HepG2 (cell line): ENCODE measurements around the gene CRTAC1. TPM values are rescaled to one million over a fixed set of nuclear protein-coding genes. Genes with fewer than 3 reads are reported as not detected.

Experiments used
- ADNP ChIP-seq: sonication (generic); formaldehyde crosslinking; IDR thresholded peaks from 2 replicates; pipeline ENCODE4 v1.4.0; 2020; ENCODE audit warnings: missing genetic modification reagents
- HIVEP1 ChIP-seq: sonication (generic); formaldehyde crosslinking; IDR thresholded peaks from 2 replicates; pipeline ENCODE4 v1.4.0; 2020; ENCODE audit warnings: mild to moderate bottlenecking, missing genetic modification reagents
- HNF4A ChIP-seq: sonication (generic); formaldehyde crosslinking; IDR thresholded peaks from 2 replicates; pipeline ENCODE4 v1.4.0; 2020; ENCODE audit warnings: missing genetic modification reagents
- KAT8 ChIP-seq: IDR thresholded peaks from 2 replicates; pipeline ENCODE4 v1.6.1; 2016; ENCODE audit warnings: missing genetic modification reagents, missing compliant biosample characterization
- MAZ ChIP-seq, 2 experiments: sonication (generic) in 1 of 2; formaldehyde crosslinking in 1 of 2; IDR thresholded peaks; 2 replicates each; pipeline versions ENCODE4 v1.5.0 to v1.6.1; 2012 to 2020; ENCODE audit warnings: low read depth in 2 of 2, mild to moderate bottlenecking in 2 of 2, borderline replicate concordance in 1 of 2, improper control_type of control experiment in 1 of 2, low read length in 1 of 2, missing genetic modification reagents in 1 of 2, moderate library complexity in 1 of 2
- MED1 ChIP-seq: sonication (generic); formaldehyde crosslinking; IDR thresholded peaks from 2 replicates; pipeline ENCODE4 v1.4.0; 2020; ENCODE audit warnings: missing genetic modification reagents
- NFYB ChIP-seq: sonication (generic); formaldehyde crosslinking; IDR thresholded peaks from 2 replicates; pipeline ENCODE4 v1.4.0; 2020; ENCODE audit warnings: missing genetic modification reagents
- NONO ChIP-seq, 2 experiments: fragments of 450-650 bp in 1 of 2; sonication (generic) in 1 of 2; formaldehyde crosslinking in 1 of 2; IDR thresholded peaks in 1 of 2; conservative IDR thresholded peaks in 1 of 2; 2 replicates each; pipeline versions ENCODE4 v1.6.1 to v1.8.0; 2017 to 2022; ENCODE audit warnings: mild to moderate bottlenecking in 1 of 2, missing genetic modification reagents in 1 of 2, moderate library complexity in 1 of 2
- SALL1 ChIP-seq: sonication (generic); formaldehyde crosslinking; IDR thresholded peaks from 2 replicates; pipeline ENCODE4 v1.8.0; 2022; ENCODE audit warnings: mild to moderate bottlenecking, missing genetic modification reagents
- SMARCE1 ChIP-seq: fragments of 450-650 bp; IDR thresholded peaks from 2 replicates; pipeline ENCODE4 v1.6.1; 2017; ENCODE audit warnings: borderline replicate concordance
- ZNF10 ChIP-seq: sonication (generic); formaldehyde crosslinking; IDR thresholded peaks from 2 replicates; pipeline ENCODE4 v1.4.0; 2020; ENCODE audit warnings: mild to moderate bottlenecking, low read depth, missing genetic modification reagents, borderline replicate concordance
- ZNF562 ChIP-seq: sonication (generic); formaldehyde crosslinking; IDR thresholded peaks from 2 replicates; pipeline ENCODE4 v1.8.0; 2022; ENCODE audit warnings: missing genetic modification reagents, borderline replicate concordance
- ZNF674 ChIP-seq: sonication (generic); formaldehyde crosslinking; IDR thresholded peaks from 2 replicates; pipeline ENCODE4 v1.5.0; 2020; ENCODE audit warnings: low read depth, mild to moderate bottlenecking, missing genetic modification reagents
- ZNF761 ChIP-seq: sonication (generic); formaldehyde crosslinking; conservative IDR thresholded peaks from 2 replicates; pipeline ENCODE4 v1.4.0; 2020; ENCODE audit warnings: mild to moderate bottlenecking, missing genetic modification reagents
- polyA plus RNA-seq, 8 experiments: library from polyadenylated mRNA; depleted of rRNA in 3 of 8; stranded (reverse) in 7 of 8; unstranded in 1 of 8; fragments of >200 nt; fragmentation: Illumina TruSeq in 4 of 8; extraction: Trizol in 4 of 8; gene quantifications; 2 replicates each; pipeline versions ENCODE4 v1.2.1 to v1.2.3, GENCODE V29; 2011 to 2016; ENCODE audit warnings: low read depth in 4 of 8, missing spikeins in 1 of 8, mixed read lengths in 1 of 8; ENCODE audit not compliant: insufficient read depth in 1 of 8
- total RNA-seq, 5 experiments: library from RNA; depleted of rRNA; stranded (reverse); fragments of >200 nt; fragmentation: Illumina TruSeq; extraction: Trizol; gene quantifications; 2 replicates each; pipeline ENCODE4 v1.2.3, GENCODE V29; 2016; ENCODE audit warnings: low read depth in 1 of 5
- TF ChIP-seq, protein P1 (sequence below): sonication (generic); formaldehyde crosslinking; IDR thresholded peaks from 2 replicates; pipeline ENCODE4 v1.4.0; 2020; ENCODE audit warnings: missing genetic modification reagents
- TF ChIP-seq, protein P2 (sequence below): IDR thresholded peaks from 2 replicates; pipeline ENCODE4 v1.6.1; 2012; ENCODE audit warnings: low read depth, low read length, improper control_type of control experiment
- TF ChIP-seq, protein P3 (sequence below): sonication (generic); formaldehyde crosslinking; IDR thresholded peaks from 2 replicates; pipeline ENCODE4 v1.9.0; 2021; ENCODE audit warnings: missing genetic modification reagents, mild to moderate bottlenecking, borderline replicate concordance
- TF ChIP-seq, protein P4 (sequence below): sonication (generic); formaldehyde crosslinking; IDR thresholded peaks from 2 replicates; pipeline ENCODE4 v1.8.0; 2022; ENCODE audit warnings: mild to moderate bottlenecking, missing genetic modification reagents, moderate library complexity
- TF ChIP-seq, protein P5 (sequence below): sonication (generic); formaldehyde crosslinking; IDR thresholded peaks from 2 replicates; pipeline ENCODE4 v1.5.1; 2020; ENCODE audit warnings: missing genetic modification reagents, mild to moderate bottlenecking, borderline replicate concordance
- TF ChIP-seq, protein P6 (sequence below): IDR thresholded peaks from 2 replicates; pipeline ENCODE4 v1.6.1; 2016; ENCODE audit warnings: low read depth, control low read depth

CRTAC1 gene
- total and polyA plus RNA-seq, 2 of the 13 experiments (the other 11 are each of a cell fraction or from before 2014, with no cell fraction given) = not detected

DNA sequence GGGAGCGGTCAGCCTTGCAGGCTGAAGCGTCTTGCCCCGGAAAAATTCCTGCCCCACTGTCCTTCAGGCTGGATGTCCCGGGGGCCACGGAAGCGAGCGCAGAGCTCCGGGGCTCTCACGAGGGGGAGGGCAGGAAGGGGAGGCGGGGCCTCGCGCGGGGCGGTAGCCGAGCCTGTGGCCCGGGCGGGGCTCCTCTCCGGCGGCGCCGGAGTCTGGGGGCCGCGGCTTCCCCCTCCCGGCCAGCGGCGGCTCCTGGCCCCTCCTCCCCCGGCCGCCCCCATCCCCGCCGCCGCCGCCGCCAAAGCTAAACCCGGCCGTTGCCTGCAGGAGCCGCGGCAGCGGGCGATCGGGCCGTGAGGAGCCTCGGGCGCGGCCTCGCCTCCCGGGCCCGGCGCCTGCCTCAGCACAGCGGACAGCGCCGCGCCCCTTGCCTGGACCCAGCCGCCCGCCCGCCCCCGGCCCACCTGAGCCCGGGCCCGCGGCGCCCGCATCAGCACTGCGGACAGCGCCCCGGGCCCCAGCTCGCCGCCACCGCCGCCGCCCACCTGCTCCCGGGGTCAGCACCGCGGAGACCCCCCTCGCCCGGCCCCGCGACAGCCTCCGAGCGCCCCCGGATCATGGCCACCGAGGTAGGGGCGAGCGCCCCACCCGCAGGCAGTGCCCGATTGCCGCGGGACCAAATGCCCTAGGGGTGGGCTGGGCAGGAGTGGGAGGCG is 180.6 kb downstream of the CRTAC1 start, which contains the start of gene GOLGA7B (continued):
- no peak for TF ChIP-seq KAT8 (CRISPR knock-in tag)
- no peak for TF ChIP-seq ZNF10 (CRISPR knock-in tag)
- TF ChIP-seq ZNF761 (CRISPR knock-in tag) = no peak
- TF ChIP-seq, protein P1, sequence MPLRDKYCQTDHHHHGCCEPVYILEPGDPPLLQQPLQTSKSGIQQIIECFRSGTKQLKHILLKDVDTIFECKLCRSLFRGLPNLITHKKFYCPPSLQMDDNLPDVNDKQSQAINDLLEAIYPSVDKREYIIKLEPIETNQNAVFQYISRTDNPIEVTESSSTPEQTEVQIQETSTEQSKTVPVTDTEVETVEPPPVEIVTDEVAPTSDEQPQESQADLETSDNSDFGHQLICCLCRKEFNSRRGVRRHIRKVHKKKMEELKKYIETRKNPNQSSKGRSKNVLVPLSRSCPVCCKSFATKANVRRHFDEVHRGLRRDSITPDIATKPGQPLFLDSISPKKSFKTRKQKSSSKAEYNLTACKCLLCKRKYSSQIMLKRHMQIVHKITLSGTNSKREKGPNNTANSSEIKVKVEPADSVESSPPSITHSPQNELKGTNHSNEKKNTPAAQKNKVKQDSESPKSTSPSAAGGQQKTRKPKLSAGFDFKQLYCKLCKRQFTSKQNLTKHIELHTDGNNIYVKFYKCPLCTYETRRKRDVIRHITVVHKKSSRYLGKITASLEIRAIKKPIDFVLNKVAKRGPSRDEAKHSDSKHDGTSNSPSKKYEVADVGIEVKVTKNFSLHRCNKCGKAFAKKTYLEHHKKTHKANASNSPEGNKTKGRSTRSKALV = no peak
- TF ChIP-seq SALL1 (CRISPR knock-in tag) = peak; percentile 55; the same call in 1 of the 2 replicates
- no peak for TF ChIP-seq MED1 (CRISPR knock-in tag)
- no peak for TF ChIP-seq NONO (IDR thresholded peaks at IDR 0.05)
- TF ChIP-seq NONO (CRISPR knock-in tag; conservative IDR thresholded peaks at IDR 0.05) = no peak
- no peak for TF ChIP-seq HIVEP1 (CRISPR knock-in tag)
- TF ChIP-seq, protein P2, sequence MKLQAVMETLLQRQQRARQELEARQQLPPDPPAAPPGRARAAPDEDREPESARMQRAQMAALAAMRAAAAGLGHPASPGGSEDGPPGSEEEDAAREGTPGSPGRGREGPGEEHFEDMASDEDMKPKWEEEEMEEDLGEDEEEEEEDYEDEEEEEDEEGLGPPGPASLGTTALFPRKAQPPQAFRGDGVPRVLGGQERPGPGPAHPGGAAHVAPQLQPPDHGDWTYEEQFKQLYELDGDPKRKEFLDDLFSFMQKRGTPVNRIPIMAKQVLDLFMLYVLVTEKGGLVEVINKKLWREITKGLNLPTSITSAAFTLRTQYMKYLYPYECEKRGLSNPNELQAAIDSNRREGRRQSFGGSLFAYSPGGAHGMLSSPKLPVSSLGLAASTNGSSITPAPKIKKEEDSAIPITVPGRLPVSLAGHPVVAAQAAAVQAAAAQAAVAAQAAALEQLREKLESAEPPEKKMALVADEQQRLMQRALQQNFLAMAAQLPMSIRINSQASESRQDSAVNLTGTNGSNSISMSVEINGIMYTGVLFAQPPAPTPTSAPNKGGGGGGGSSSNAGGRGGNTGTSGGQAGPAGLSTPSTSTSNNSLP = no peak
- no peak for TF ChIP-seq ZNF674 (CRISPR knock-in tag)
- no peak for TF ChIP-seq ADNP (CRISPR knock-in tag)
- TF ChIP-seq MAZ (IDR thresholded peaks at IDR 0.05; ENCODE audit: borderline replicate concordance, low read depth, low read length) = no peak
- TF ChIP-seq MAZ (CRISPR knock-in tag; IDR thresholded peaks at IDR 0.05; ENCODE audit: low read depth) = peak; percentile 46; the same call in 1 of the 2 replicates
- TF ChIP-seq, protein P3, sequence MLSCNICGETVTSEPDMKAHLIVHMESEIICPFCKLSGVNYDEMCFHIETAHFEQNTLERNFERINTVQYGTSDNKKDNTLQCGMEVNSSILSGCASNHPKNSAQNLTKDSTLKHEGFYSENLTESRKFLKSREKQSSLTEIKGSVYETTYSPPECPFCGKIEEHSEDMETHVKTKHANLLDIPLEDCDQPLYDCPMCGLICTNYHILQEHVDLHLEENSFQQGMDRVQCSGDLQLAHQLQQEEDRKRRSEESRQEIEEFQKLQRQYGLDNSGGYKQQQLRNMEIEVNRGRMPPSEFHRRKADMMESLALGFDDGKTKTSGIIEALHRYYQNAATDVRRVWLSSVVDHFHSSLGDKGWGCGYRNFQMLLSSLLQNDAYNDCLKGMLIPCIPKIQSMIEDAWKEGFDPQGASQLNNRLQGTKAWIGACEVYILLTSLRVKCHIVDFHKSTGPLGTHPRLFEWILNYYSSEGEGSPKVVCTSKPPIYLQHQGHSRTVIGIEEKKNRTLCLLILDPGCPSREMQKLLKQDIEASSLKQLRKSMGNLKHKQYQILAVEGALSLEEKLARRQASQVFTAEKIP (CRISPR knock-in tag) = no peak
- TF ChIP-seq, protein P4, sequence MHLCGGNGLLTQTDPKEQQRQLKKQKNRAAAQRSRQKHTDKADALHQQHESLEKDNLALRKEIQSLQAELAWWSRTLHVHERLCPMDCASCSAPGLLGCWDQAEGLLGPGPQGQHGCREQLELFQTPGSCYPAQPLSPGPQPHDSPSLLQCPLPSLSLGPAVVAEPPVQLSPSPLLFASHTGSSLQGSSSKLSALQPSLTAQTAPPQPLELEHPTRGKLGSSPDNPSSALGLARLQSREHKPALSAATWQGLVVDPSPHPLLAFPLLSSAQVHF (CRISPR knock-in tag) = no peak
- no peak for TF ChIP-seq NFYB
- TF ChIP-seq ZNF562 (CRISPR knock-in tag) = no peak
- no peak for TF ChIP-seq SMARCE1
- no peak for TF ChIP-seq HNF4A
- TF ChIP-seq, protein P5, sequence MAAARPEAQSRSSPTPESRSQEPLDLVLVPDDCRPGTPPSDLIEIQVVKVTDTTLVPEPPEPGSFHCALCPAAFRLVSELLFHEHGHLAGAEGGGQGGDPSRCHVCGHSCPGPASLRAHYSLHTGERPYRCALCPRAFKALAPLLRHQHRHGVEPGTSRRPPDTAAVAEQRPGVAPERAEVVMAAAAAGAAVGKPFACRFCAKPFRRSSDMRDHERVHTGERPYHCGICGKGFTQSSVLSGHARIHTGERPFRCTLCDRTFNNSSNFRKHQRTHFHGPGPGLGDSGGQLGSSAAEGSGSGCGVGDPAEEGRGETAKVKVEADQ (CRISPR knock-in tag) = no peak
- TF ChIP-seq, protein P6, sequence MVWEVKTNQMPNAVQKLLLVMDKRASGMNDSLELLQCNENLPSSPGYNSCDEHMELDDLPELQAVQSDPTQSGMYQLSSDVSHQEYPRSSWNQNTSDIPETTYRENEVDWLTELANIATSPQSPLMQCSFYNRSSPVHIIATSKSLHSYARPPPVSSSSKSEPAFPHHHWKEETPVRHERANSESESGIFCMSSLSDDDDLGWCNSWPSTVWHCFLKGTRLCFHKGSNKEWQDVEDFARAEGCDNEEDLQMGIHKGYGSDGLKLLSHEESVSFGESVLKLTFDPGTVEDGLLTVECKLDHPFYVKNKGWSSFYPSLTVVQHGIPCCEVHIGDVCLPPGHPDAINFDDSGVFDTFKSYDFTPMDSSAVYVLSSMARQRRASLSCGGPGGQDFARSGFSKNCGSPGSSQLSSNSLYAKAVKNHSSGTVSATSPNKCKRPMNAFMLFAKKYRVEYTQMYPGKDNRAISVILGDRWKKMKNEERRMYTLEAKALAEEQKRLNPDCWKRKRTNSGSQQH (CRISPR knock-in tag) = peak; percentile 79; the same call in 1 of the 2 replicates
